Erythroblast (primary cell): ENCODE data around the gene DPH6.

Experiments used
- GATA1 ChIP-seq: IDR thresholded peaks from 2 replicates; pipeline ENCODE4 v1.6.1; 2011; ENCODE audit warnings: low read depth, mild to moderate bottlenecking, control low read depth, low read length, moderate library complexity
- POLR2A ChIP-seq: IDR thresholded peaks from 2 replicates; pipeline ENCODE4 v1.6.1; 2011; ENCODE audit warnings: mild to moderate bottlenecking, low read length

- no peak for TF ChIP-seq POLR2A
- no peak for TF ChIP-seq GATA1
Measured at GRCh38 chr15:35410775-35411174, 135.2 kb downstream of the DPH6 start.
